HepG2 (cell line): ENCODE measurements around the gene REEP6. TPM values are rescaled to one million over a fixed set of nuclear protein-coding genes. Genes with fewer than 3 reads are reported as not detected.

Source experiments
- CC2D1A ChIP-seq: sonication (generic); formaldehyde crosslinking; IDR thresholded peaks from 2 replicates; pipeline ENCODE4 v1.8.1; 2023; ENCODE audit warnings: mild to moderate bottlenecking, missing genetic modification reagents
- EED ChIP-seq: sonication (generic); formaldehyde crosslinking; IDR thresholded peaks from 2 replicates; pipeline ENCODE4 v1.5.0; 2020; ENCODE audit warnings: mild to moderate bottlenecking, missing genetic modification reagents
- HHEX ChIP-seq: IDR thresholded peaks from 2 replicates; pipeline ENCODE4 v1.6.1; 2016; ENCODE audit warnings: control low read depth
- IRF2 ChIP-seq: IDR thresholded peaks from 2 replicates; pipeline ENCODE4 v1.6.1; 2018; ENCODE audit warnings: missing genetic modification reagents, missing compliant biosample characterization
- MAX ChIP-seq: IDR thresholded peaks from 2 replicates; pipeline ENCODE4 v1.6.1; 2012; ENCODE audit warnings: inconsistent platforms
- MED13 ChIP-seq: sonication (generic); formaldehyde crosslinking; IDR thresholded peaks from 2 replicates; pipeline ENCODE4 v1.5.0; 2020; ENCODE audit warnings: missing genetic modification reagents
- MYNN ChIP-seq: sonication (generic); formaldehyde crosslinking; IDR thresholded peaks from 2 replicates; pipeline ENCODE4 v1.4.0; 2020; ENCODE audit warnings: mild to moderate bottlenecking, low read depth, missing genetic modification reagents
- POLR2AphosphoS5 ChIP-seq: IDR thresholded peaks from 2 replicates; pipeline ENCODE4 v1.6.1; 2012; ENCODE audit warnings: low read depth, low read length
- REPIN1 ChIP-seq: sonication (generic); formaldehyde crosslinking; IDR thresholded peaks from 2 replicates; pipeline ENCODE4 v1.8.0; 2022; ENCODE audit warnings: missing genetic modification reagents, low read depth, mild to moderate bottlenecking, borderline replicate concordance
- TOPORS ChIP-seq: sonication (generic); formaldehyde crosslinking; IDR thresholded peaks from 2 replicates; pipeline ENCODE4 v1.8.0; 2023; ENCODE audit warnings: mild to moderate bottlenecking, missing genetic modification reagents
- ZBTB34 ChIP-seq: sonication (generic); formaldehyde crosslinking; IDR thresholded peaks from 2 replicates; pipeline ENCODE4 v1.8.0; 2022; ENCODE audit warnings: mild to moderate bottlenecking, missing genetic modification reagents
- ZFY ChIP-seq: sonication (generic); formaldehyde crosslinking; IDR thresholded peaks from 2 replicates; pipeline ENCODE4 v1.4.0; 2020; ENCODE audit warnings: missing genetic modification reagents
- ZNF138 ChIP-seq: sonication (generic); formaldehyde crosslinking; IDR thresholded peaks from 2 replicates; pipeline ENCODE4 v1.5.0; 2020; ENCODE audit warnings: mild to moderate bottlenecking, low read depth, missing genetic modification reagents
- ZNF441 ChIP-seq: sonication (generic); formaldehyde crosslinking; IDR thresholded peaks from 2 replicates; pipeline ENCODE4 v1.7.0; 2021; ENCODE audit warnings: missing genetic modification reagents, borderline replicate concordance
- ZNF850 ChIP-seq: sonication (generic); formaldehyde crosslinking; conservative IDR thresholded peaks from 2 replicates; pipeline ENCODE4 v1.9.0; 2021; ENCODE audit warnings: mild to moderate bottlenecking, missing genetic modification reagents
- polyA plus RNA-seq, 8 experiments: library from polyadenylated mRNA; depleted of rRNA in 3 of 8; stranded (reverse) in 7 of 8; unstranded in 1 of 8; fragments of >200 nt; fragmentation: Illumina TruSeq in 4 of 8; extraction: Trizol in 4 of 8; gene quantifications; 2 replicates each; pipeline versions ENCODE4 v1.2.1 to v1.2.3, GENCODE V29; 2011 to 2016; ENCODE audit warnings: low read depth in 4 of 8, missing spikeins in 1 of 8, mixed read lengths in 1 of 8; ENCODE audit not compliant: insufficient read depth in 1 of 8
- total RNA-seq, 5 experiments: library from RNA; depleted of rRNA; stranded (reverse); fragments of >200 nt; fragmentation: Illumina TruSeq; extraction: Trizol; gene quantifications; 2 replicates each; pipeline ENCODE4 v1.2.3, GENCODE V29; 2016; ENCODE audit warnings: low read depth in 1 of 5
- TF ChIP-seq, protein P1 (sequence below): sonication (generic); formaldehyde crosslinking; IDR thresholded peaks from 2 replicates; pipeline ENCODE4 v1.4.0; 2020; ENCODE audit warnings: missing genetic modification reagents
- TF ChIP-seq, protein P2 (sequence below): sonication (generic); formaldehyde crosslinking; IDR thresholded peaks from 2 replicates; pipeline ENCODE4 v1.4.0; 2020; ENCODE audit warnings: missing genetic modification reagents, borderline replicate concordance
- TF ChIP-seq, protein P3 (sequence below): sonication (generic); formaldehyde crosslinking; IDR thresholded peaks from 2 replicates; pipeline ENCODE4 v1.4.0; 2020; ENCODE audit warnings: missing genetic modification reagents, mild to moderate bottlenecking, borderline replicate concordance
- TF ChIP-seq, protein P4 (sequence below): sonication (generic); formaldehyde crosslinking; IDR thresholded peaks from 2 replicates; pipeline ENCODE4 v1.4.0; 2020; ENCODE audit warnings: missing genetic modification reagents, low read depth, mild to moderate bottlenecking, borderline replicate concordance
- TF ChIP-seq, protein P5 (sequence below): sonication (generic); formaldehyde crosslinking; IDR thresholded peaks from 2 replicates; pipeline ENCODE4 v1.4.0; 2020; ENCODE audit warnings: missing genetic modification reagents

REEP6 gene
- total and polyA plus RNA-seq, 2 of the 13 experiments (the other 11 are each of a cell fraction or from before 2014, with no cell fraction given) = 10.0 to 28.8 TPM

DNA sequence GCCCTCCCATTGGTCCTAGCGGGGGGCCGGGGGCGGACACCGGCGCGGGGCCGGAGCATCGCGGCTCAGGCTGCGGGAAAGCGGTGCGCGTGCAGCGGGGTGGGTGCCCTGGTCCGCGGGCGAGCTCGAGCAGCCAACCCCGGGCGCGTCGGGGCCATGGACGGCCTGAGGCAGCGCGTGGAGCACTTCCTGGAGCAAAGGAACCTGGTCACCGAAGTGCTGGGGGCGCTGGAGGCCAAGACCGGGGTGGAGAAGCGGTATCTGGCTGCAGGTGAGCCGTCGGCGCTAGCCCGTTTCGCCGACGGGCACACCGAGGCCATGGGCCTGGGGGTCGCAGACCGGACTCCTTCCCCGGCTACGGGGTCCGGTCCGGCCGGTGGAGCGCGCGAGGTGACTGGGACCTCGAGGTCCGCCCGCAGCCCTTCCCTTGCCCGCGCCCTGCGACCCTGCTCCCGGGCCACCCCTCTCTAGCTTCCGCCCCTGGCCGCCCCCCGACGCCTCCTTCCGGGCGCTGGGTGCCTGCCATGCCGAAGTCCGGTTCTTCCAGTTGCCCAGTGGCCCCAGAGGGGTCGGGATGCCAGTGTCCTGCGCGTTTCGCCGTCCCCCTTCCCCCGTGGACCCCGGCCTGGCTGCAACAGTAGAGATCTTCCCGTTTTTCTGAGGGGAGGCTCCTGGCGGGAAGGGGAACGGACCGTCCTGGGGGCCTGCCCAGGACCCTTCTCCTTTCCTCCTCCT lies at the start of gene REEP6 (continued):
- TF ChIP-seq CC2D1A (CRISPR knock-in tag) (no peak), POLR2AphosphoS5 (peak; percentile 77), ZNF441 (CRISPR knock-in tag) (no peak), ZBTB34 (CRISPR knock-in tag) (peak; percentile 65; the same call in 1 of the 2 replicates), MAX (peak; percentile 82), ZNF138 (CRISPR knock-in tag) (0 out of 2 replicates have a peak, but pooled peaks have one; percentile 58), MED13 (peak; percentile 53; the same call in 1 of the 2 replicates), IRF2 (peak; percentile 44; the same call in 1 of the 2 replicates), ZNF850 (CRISPR knock-in tag) (0 out of 2 replicates have a peak, but pooled peaks have one; percentile 23), REPIN1 (CRISPR knock-in tag) (peak; percentile 61; the same call in 1 of the 2 replicates), HHEX (CRISPR knock-in tag) (no peak), TOPORS (CRISPR knock-in tag) (0 out of 2 replicates have a peak, but pooled peaks have one; percentile 56), ZFY (CRISPR knock-in tag) (peak; percentile 76), MYNN (CRISPR knock-in tag) (peak; percentile 43; the same call in 1 of the 2 replicates), EED (CRISPR knock-in tag) (peak; percentile 83; the same call in 1 of the 2 replicates)
- TF ChIP-seq, protein P1, sequence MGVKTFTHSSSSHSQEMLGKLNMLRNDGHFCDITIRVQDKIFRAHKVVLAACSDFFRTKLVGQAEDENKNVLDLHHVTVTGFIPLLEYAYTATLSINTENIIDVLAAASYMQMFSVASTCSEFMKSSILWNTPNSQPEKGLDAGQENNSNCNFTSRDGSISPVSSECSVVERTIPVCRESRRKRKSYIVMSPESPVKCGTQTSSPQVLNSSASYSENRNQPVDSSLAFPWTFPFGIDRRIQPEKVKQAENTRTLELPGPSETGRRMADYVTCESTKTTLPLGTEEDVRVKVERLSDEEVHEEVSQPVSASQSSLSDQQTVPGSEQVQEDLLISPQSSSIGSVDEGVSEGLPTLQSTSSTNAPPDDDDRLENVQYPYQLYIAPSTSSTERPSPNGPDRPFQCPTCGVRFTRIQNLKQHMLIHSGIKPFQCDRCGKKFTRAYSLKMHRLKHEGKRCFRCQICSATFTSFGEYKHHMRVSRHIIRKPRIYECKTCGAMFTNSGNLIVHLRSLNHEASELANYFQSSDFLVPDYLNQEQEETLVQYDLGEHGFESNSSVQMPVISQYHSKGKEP (CRISPR knock-in tag) = no peak
- TF ChIP-seq, protein P2, sequence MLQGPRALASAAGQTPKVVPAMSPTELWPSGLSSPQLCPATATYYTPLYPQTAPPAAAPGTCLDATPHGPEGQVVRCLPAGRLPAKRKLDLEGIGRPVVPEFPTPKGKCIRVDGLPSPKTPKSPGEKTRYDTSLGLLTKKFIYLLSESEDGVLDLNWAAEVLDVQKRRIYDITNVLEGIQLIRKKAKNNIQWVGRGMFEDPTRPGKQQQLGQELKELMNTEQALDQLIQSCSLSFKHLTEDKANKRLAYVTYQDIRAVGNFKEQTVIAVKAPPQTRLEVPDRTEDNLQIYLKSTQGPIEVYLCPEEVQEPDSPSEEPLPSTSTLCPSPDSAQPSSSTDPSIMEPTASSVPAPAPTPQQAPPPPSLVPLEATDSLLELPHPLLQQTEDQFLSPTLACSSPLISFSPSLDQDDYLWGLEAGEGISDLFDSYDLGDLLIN (CRISPR knock-in tag) = 0 out of 2 replicates have a peak, but pooled peaks have one; percentile 64
- TF ChIP-seq, protein P3, sequence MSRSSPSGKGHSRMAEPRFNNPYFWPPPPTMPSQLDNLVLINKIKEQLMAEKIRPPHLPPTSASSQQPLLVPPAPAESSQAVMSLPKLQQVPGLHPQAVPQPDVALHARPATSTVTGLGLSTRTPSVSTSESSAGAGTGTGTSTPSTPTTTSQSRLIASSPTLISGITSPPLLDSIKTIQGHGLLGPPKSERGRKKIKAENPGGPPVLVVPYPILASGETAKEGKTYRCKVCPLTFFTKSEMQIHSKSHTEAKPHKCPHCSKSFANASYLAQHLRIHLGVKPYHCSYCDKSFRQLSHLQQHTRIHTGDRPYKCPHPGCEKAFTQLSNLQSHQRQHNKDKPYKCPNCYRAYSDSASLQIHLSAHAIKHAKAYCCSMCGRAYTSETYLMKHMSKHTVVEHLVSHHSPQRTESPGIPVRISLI (CRISPR knock-in tag) = no peak
- TF ChIP-seq, protein P4, sequence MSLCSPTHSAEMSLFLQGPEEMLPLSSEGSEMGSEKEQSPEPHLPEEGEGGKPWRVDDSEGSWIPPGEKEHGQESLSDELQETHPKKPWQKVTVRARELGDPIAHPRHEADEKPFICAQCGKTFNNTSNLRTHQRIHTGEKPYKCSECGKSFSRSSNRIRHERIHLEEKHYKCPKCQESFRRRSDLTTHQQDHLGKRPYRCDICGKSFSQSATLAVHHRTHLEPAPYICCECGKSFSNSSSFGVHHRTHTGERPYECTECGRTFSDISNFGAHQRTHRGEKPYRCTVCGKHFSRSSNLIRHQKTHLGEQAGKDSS (CRISPR knock-in tag) = peak; percentile 37; the same call in 1 of the 2 replicates
- TF ChIP-seq, protein P5, sequence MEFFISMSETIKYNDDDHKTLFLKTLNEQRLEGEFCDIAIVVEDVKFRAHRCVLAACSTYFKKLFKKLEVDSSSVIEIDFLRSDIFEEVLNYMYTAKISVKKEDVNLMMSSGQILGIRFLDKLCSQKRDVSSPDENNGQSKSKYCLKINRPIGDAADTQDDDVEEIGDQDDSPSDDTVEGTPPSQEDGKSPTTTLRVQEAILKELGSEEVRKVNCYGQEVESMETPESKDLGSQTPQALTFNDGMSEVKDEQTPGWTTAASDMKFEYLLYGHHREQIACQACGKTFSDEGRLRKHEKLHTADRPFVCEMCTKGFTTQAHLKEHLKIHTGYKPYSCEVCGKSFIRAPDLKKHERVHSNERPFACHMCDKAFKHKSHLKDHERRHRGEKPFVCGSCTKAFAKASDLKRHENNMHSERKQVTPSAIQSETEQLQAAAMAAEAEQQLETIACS (CRISPR knock-in tag) = peak; percentile 64
